OCI-LY1 (cell line): ENCODE measurements around the gene ZNF212.

Experiments
- H2AFZ ChIP-seq: fragments of 200-600 bp; sonication (generic), shearing (Covaris generic); 2 replicates; pipeline ENCODE4 v1.6.0; 2014; ENCODE audit warnings: antibody characterized with exemption, mild to moderate bottlenecking, low read length
- H3F3A ChIP-seq: fragments of 200-600 bp; sonication (generic), shearing (Covaris generic); 2 replicates; pipeline ENCODE4 v1.6.0; 2014; ENCODE audit warnings: mild to moderate bottlenecking, antibody characterized with exemption, low read length, moderate library complexity; ENCODE audit not compliant: insufficient read depth
- H3K27ac ChIP-seq: fragments of 200-600 bp; sonication (generic); 2 replicates; pipeline ENCODE4 v1.5.1; 2014; ENCODE audit warnings: low read length, mixed run types, mild to moderate bottlenecking, low read depth; ENCODE audit not compliant: poor library complexity, severe bottlenecking
- H3K27me3 ChIP-seq: fragments of 200-600 bp; sonication (generic); 2 replicates; pipeline ENCODE4 v1.6.0; 2014; ENCODE audit warnings: antibody characterized with exemption, mild to moderate bottlenecking, low read length, moderate library complexity; ENCODE audit not compliant: insufficient read depth
- H3K36me3 ChIP-seq: fragments of 200-600 bp; sonication (generic); 2 replicates; pipeline ENCODE4 v1.6.1; 2014; ENCODE audit warnings: mild to moderate bottlenecking, antibody characterized with exemption, low read length, moderate library complexity, mixed read lengths; ENCODE audit not compliant: insufficient read depth
- H3K4me1 ChIP-seq: fragments of 200-600 bp; sonication (generic); 2 replicates; pipeline ENCODE4 v1.5.1; 2014; ENCODE audit warnings: mild to moderate bottlenecking, low read length, moderate library complexity; ENCODE audit not compliant: insufficient read depth, severe bottlenecking
- H3K4me2 ChIP-seq: fragments of 200-600 bp; sonication (generic), shearing (Covaris generic); 2 replicates; pipeline ENCODE4 v1.6.1; 2014; ENCODE audit warnings: low read length
- H3K4me3 ChIP-seq: fragments of 200-600 bp; sonication (generic); 2 replicates; pipeline ENCODE4 v1.5.1; 2014; ENCODE audit warnings: low read length, low read depth, mild to moderate bottlenecking, mixed read lengths; ENCODE audit not compliant: poor library complexity, severe bottlenecking
- H3K79me2 ChIP-seq: fragments of 200-600 bp; shearing (Covaris generic); 2 replicates; pipeline ENCODE4 v1.6.1; 2016; ENCODE audit warnings: mixed run types, low read length, mixed read lengths; ENCODE audit not compliant: insufficient read depth
- H3K9ac ChIP-seq: fragments of 200-600 bp; sonication (generic), shearing (Covaris generic); 2 replicates; pipeline ENCODE4 v1.6.1; 2014; ENCODE audit warnings: mild to moderate bottlenecking, low read length, mixed read lengths
- H3K9me2 ChIP-seq: fragments of 200-600 bp; sonication (generic), shearing (Covaris generic); 2 replicates; pipeline ENCODE4 v1.6.1; 2014; ENCODE audit warnings: low read depth, mild to moderate bottlenecking, low read length, mixed read lengths
- H3K9me3 ChIP-seq: fragments of 200-600 bp; shearing (Covaris generic); 2 replicates; pipeline ENCODE4 v1.6.1; 2014; ENCODE audit warnings: low read length, mixed read lengths
- H4K20me1 ChIP-seq: fragments of 200-600 bp; sonication (generic), shearing (Covaris generic); 2 replicates; pipeline ENCODE4 v1.6.0; 2016; ENCODE audit warnings: mild to moderate bottlenecking, low read length; ENCODE audit not compliant: insufficient read depth
- CTCF ChIP-seq: fragments of 200-600 bp; sonication (generic), shearing (Covaris generic); IDR thresholded peaks from 2 replicates; pipeline ENCODE4 v1.5.1; 2017; ENCODE audit warnings: mild to moderate bottlenecking, antibody characterized with exemption, low read length, moderate library complexity, mixed read lengths
- EZH2 ChIP-seq: fragments of 200-600 bp; sonication (generic), shearing (Covaris generic); IDR thresholded peaks from 2 replicates; pipeline ENCODE4 v1.8.0; 2017; ENCODE audit warnings: borderline replicate concordance, mixed run types, mild to moderate bottlenecking, antibody characterized with exemption, low read length, moderate library complexity, mixed read lengths

Gene ZNF212

DNA sequence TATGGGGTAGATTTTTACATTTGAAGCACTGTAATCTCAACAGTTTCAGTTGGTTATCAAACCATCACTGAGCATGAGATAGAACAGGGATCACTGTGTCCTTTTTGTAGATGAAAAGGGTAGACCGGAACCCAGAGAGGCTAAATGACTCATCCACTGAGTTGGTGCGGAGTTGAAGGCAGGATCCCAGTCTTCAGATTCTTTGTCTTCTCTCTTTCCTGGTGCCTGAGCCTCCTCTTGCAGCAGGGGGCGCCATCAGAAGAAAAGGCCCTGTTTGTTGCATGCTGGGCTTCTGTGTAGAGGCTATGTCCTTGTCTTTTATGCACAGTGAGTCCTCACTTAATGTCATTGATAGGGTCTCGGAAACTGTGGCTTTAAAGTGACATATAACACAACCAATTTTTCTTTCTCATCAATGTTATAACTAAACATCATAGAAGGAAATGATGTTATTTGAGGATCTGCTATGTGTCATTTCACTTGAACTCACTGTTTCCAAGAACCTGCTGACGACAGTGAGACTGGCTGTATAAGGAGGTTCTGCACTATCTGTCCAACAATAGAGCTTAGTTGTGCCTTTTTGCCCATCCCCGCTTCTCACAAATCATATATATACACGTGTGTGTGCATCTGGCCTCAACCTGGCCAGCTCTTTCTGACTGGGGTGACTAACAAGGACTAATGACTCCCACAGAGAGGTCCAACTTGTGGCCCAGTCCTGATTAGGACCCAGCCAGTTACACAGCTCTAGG is 29.8 kb upstream of the ZNF212 start:
- Histone ChIP-seq H3K27me3 (no peaks in the 10 kb centered on the region), H3K4me1 (no peaks in the 10 kb centered on the region), H3K36me3 (peaks cover 82% of the 10 kb centered on the region), H3K9me2 (no peaks in the 10 kb centered on the region), H3K79me2 (no peaks in the 10 kb centered on the region), H2AFZ (no peak overlapping the region), H3K4me2 (no peak overlapping the region), H3K9ac (no peak overlapping the region), H3F3A (no peaks in the 10 kb centered on the region), H4K20me1 (no peaks in the 10 kb centered on the region), H3K4me3 (no peak overlapping the region), H3K27ac (no peak overlapping the region), H3K9me3 (no peaks in the 10 kb centered on the region)
- no peak for TF ChIP-seq EZH2
- TF ChIP-seq CTCF: peak; percentile 96

DNA sequence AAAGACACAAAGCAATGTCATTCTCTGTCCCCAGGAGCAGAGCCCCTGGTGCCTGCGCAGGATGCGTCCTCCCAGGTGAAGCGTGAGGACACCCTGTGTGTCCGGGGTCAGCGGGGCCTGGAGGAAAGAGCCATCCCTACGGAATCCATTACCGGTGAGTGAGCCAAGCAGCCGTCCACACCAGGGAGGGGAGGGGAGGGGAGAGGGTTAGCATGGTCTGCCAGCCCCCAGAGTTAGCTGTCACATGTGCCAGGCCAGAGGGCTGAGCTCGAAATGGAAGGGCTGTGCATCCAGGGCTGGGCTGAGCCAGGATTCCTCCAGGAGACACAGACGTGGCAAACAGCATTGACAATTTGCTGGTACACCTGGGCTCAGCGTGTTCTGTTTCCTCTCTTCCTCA is 28.9 kb upstream of the ZNF212 start:
- no peak overlapping the region for H3K4me2 ChIP-seq
- no peak overlapping the region for H3K27ac ChIP-seq

GRCh38 chr7:149214020-149214720 is 25.3 kb upstream of the ZNF212 start:
- Histone ChIP-seq H4K20me1 (no peaks in the 10 kb centered on the region), H3F3A (no peaks in the 10 kb centered on the region), H3K36me3 (peaks cover 82% of the 10 kb centered on the region)

More for the DNA sequence above, 28.9 kb upstream of the ZNF212 start:
- no peak overlapping the region for H3K9ac ChIP-seq
- no peaks in the 10 kb centered on the region for H3F3A ChIP-seq
- H4K20me1 ChIP-seq: no peaks in the 10 kb centered on the region
- H3K79me2 ChIP-seq: no peaks in the 10 kb centered on the region
- H3K9me3 ChIP-seq: no peaks in the 10 kb centered on the region
- H3K4me1 ChIP-seq: no peaks in the 10 kb centered on the region
- TF ChIP-seq EZH2: no peak
- no peak for TF ChIP-seq CTCF
- H3K9me2 ChIP-seq: no peaks in the 10 kb centered on the region
- no peak overlapping the region for H3K4me3 ChIP-seq
- peaks cover 88% of the 10 kb centered on the region for H3K36me3 ChIP-seq
- H2AFZ ChIP-seq: no peak overlapping the region
- H3K27me3 ChIP-seq: no peaks in the 10 kb centered on the region

More at GRCh38 chr7:149214020-149214720, 25.3 kb upstream of the ZNF212 start:
- Histone ChIP-seq H3K4me2 (no peak overlapping the region), H3K9me2 (no peaks in the 10 kb centered on the region), H3K9ac (no peak overlapping the region), H3K27ac (no peak overlapping the region), H3K9me3 (no peaks in the 10 kb centered on the region), H3K4me1 (no peaks in the 10 kb centered on the region), H2AFZ (no peak overlapping the region), H3K27me3 (no peaks in the 10 kb centered on the region), H3K79me2 (no peaks in the 10 kb centered on the region), H3K4me3 (no peak overlapping the region)
- TF ChIP-seq CTCF: no peak
- TF ChIP-seq EZH2: no peak
